CD8-positive, alpha-beta memory T cell (primary cell): ENCODE measurements around the gene KRTDAP. TPM values are rescaled to one million over a fixed set of nuclear protein-coding genes. Genes with fewer than 3 reads are reported as not detected.

Experiments used
- CTCF ChIA-PET: fragments of 350-600 bp; sonication (Branson Sonifier 250); formaldehyde crosslinking; loops from one replicate; lab custom pipeline; 2021; ENCODE audit warnings: antibody characterized with exemption; lab: Charles Lee
- POLR2A ChIA-PET: fragments of 350-600 bp; sonication (Branson Sonifier 250); formaldehyde crosslinking; loops from one replicate; lab custom pipeline; 2021; ENCODE audit warnings: antibody characterized with exemption; lab: Charles Lee
- DNase-seq, 5 donors: peaks; one replicate each; pipeline versions ENCODE4 v3.0.0 to v3.0.0-alpha.2; 2020 to 2022; ENCODE audit warnings: mixed read lengths in 1 of 5
- H3K27ac ChIP-seq: one replicate; pipeline ENCODE4 v1.7.0; 2013; ENCODE audit warnings: low read depth, mild to moderate bottlenecking, low read length, moderate library complexity
- H3K27me3 ChIP-seq: 2 replicates; pipeline ENCODE4 v1.7.0; 2013; ENCODE audit warnings: low read length, mild to moderate bottlenecking; ENCODE audit not compliant: insufficient read depth, poor library complexity, severe bottlenecking
- H3K36me3 ChIP-seq: 2 replicates; pipeline ENCODE4 v1.7.0; 2013; ENCODE audit warnings: mild to moderate bottlenecking, low read length, moderate library complexity; ENCODE audit not compliant: insufficient read depth
- H3K4me1 ChIP-seq: 2 replicates; pipeline ENCODE4 v1.7.0; 2013; ENCODE audit warnings: mild to moderate bottlenecking, low read length, moderate library complexity; ENCODE audit not compliant: insufficient read depth
- H3K4me3 ChIP-seq: 2 replicates; pipeline ENCODE4 v1.7.0; 2013; ENCODE audit warnings: mild to moderate bottlenecking, low read length
- H3K9me3 ChIP-seq: 2 replicates; pipeline ENCODE4 v1.7.0; 2013; ENCODE audit warnings: mild to moderate bottlenecking, low read length
- H3K27ac Mint-ChIP-seq, 8 donors: one replicate each; pipeline ENCODE4 v1.8.0; 2020 to 2021; ENCODE audit warnings: mixed read lengths in 8 of 8, mild to moderate bottlenecking in 6 of 8, inconsistent platforms in 3 of 8, moderate library complexity in 3 of 8
- H3K27me3 Mint-ChIP-seq, 2 donors: one replicate each; pipeline ENCODE4 v1.8.0; 2020 to 2021; ENCODE audit warnings: mixed read lengths in 2 of 2, mild to moderate bottlenecking in 1 of 2, moderate library complexity in 1 of 2
- H3K36me3 Mint-ChIP-seq, 3 donors: one replicate each; pipeline ENCODE4 v1.8.0; 2020 to 2021; ENCODE audit warnings: mixed read lengths in 3 of 3, inconsistent platforms in 1 of 3, mild to moderate bottlenecking in 1 of 3
- H3K4me1 Mint-ChIP-seq, 3 donors: one replicate each; pipeline ENCODE4 v1.8.0; 2020 to 2021; ENCODE audit warnings: mixed read lengths in 3 of 3, inconsistent platforms in 1 of 3, mild to moderate bottlenecking in 1 of 3
- H3K4me3 Mint-ChIP-seq, 7 donors: one replicate each; pipeline ENCODE4 v1.8.0; 2020 to 2021; ENCODE audit warnings: mixed read lengths in 7 of 7, mild to moderate bottlenecking in 6 of 7, moderate library complexity in 4 of 7, inconsistent platforms in 2 of 7
- H3K9me3 Mint-ChIP-seq, 5 donors: one replicate each; pipeline ENCODE4 v1.8.0; 2020 to 2022; ENCODE audit warnings: mixed read lengths in 5 of 5, mild to moderate bottlenecking in 3 of 5, moderate library complexity in 2 of 5, inconsistent platforms in 1 of 5
- polyA plus RNA-seq: library from polyadenylated mRNA; unstranded; fragments of 300-500 nt; fragmentation: Illumina TruSeq; gene quantifications from one replicate; pipeline ENCODE4 v1.2.3, GENCODE V29; 2021
- total RNA-seq, 2 experiments: library from RNA; stranded (reverse); gene quantifications; one replicate each; pipeline ENCODE4 v1.2.3, GENCODE V29; 2021

The KRTDAP gene
- total and polyA plus RNA-seq, 3 experiments from 2014 or later = not detected

GRCh38 chr19:35529241-35530218 is 39.3 kb upstream of the KRTDAP start:
- ChIA-PET POLR2A (no interaction called here), CTCF (interaction anchor here (1.6 kb wide), 1 partner anchor 34 kb away, joined by 3 read pairs; no protein-coding TSS in a partner anchor)
- H3K27me3 ChIP-seq = no peaks in the 10 kb centered on the region
- Mint-ChIP-seq H3K9me3 (peaks cover 0 to 2% (median 0%) of the 10 kb centered on the region in 5 donors), H3K36me3 (peaks cover 0 to 4% (median 0%) of the 10 kb centered on the region in 3 donors), H3K4me1 (peaks cover 9 to 13% (median 12%) of the 10 kb centered on the region in 3 donors), H3K27me3 (peaks cover 36 to 65% of the 10 kb centered on the region in 2 donors), H3K27ac (no peak overlapping the region), H3K4me3 (no peak overlapping the region)
- peaks cover 6% of the 10 kb centered on the region for H3K4me1 ChIP-seq
- no peaks in the 10 kb centered on the region for H3K9me3 ChIP-seq
- no peak overlapping the region for H3K4me3 ChIP-seq
- no peaks in the 10 kb centered on the region for H3K36me3 ChIP-seq
- H3K27ac ChIP-seq = no peak overlapping the region
- DNase-seq = no peak

- no peak within 1 kb of the TSS for H3K4me3 ChIP-seq
- ChIA-PET CTCF (interaction anchor here (1.6 kb wide), 1 partner anchor 33 kb away, joined by 3 read pairs; no protein-coding TSS in a partner anchor), POLR2A (no interaction called here)
- Mint-ChIP-seq H3K27me3 (peaks cover 32 to 64% of the 10 kb centered on the region in 2 donors), H3K4me1 (peaks cover 4 to 6% (median 4%) of the 10 kb centered on the region in 3 donors), H3K36me3 (peaks cover 0 to 4% (median 0%) of the 10 kb centered on the region in 3 donors), H3K27ac (no peak within 1 kb of the TSS), H3K4me3 (no peak within 1 kb of the TSS), H3K9me3 (peaks cover 0 to 2% (median 0%) of the 10 kb centered on the region in 5 donors)
- H3K27ac ChIP-seq = no peak within 1 kb of the TSS
- no peaks in the 10 kb centered on the region for H3K9me3 ChIP-seq
- H3K36me3 ChIP-seq = no peaks in the 10 kb centered on the region
- no peak for DNase-seq
- H3K4me1 ChIP-seq = peaks cover 2% of the 10 kb centered on the region
- no peaks in the 10 kb centered on the region for H3K27me3 ChIP-seq
These were observed 38.2 kb upstream of the KRTDAP start, which contains the start of gene SBSN for GRCh38 chr19:35528218-35529038. SBSN (minus strand) TSS chr19:35528311; CDS start chr19:35528281, 30 bp downstream.

GRCh38 chr19:35525873-35526272 is 35.6 kb upstream of the KRTDAP start:
- Mint-ChIP-seq H3K4me3 (no peak overlapping the region), H3K36me3 (no peaks in the 10 kb centered on the region), H3K9me3 (no peaks in the 10 kb centered on the region), H3K27me3 (peaks cover 23 to 48% of the 10 kb centered on the region in 2 donors), H3K27ac (no peak overlapping the region), H3K4me1 (no peaks in the 10 kb centered on the region)
- DNase-seq = no peak
- no peaks in the 10 kb centered on the region for H3K4me1 ChIP-seq
- ChIA-PET CTCF (no interaction called here), POLR2A (no interaction called here)
- H3K27ac ChIP-seq = no peak overlapping the region
- H3K36me3 ChIP-seq = no peaks in the 10 kb centered on the region
- H3K9me3 ChIP-seq = no peaks in the 10 kb centered on the region
- H3K4me3 ChIP-seq = no peak overlapping the region
- H3K27me3 ChIP-seq = no peaks in the 10 kb centered on the region

DNA sequence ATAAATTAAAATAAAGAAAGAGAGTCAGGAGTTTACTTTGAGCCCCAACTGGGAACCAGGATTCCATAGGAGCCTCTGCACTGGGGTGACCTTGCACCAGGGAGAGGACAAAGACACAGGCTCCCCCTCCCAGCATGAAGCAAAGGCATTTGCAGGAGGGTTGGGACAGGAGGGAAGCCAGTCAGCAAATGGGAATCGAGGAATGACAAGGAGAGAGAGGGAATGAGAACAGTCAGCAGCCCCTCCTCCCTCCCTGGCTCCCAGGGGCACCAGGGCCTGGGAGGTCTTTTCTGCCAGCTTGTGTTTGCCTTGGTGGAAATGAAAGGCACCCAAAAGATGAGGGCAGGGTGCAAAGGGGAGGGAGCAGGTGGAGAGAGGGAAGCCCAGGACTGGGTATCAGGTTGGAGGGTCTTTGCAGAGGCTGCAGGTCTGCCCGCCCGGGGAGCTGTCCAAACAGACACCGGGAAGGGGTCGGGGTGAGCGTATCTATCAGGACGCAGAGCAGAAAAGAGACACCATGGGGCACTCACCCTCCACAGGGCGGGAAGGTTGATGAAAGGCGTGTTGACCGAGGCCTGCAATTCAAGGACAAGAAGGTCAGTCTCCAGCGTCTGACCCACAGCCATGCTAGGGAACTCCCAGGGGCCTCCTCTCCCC is 34.0 kb upstream of the KRTDAP start:
- H3K27ac ChIP-seq = no peak overlapping the region
- H3K27me3 ChIP-seq = no peaks in the 10 kb centered on the region
- DNase-seq = no peak
- ChIA-PET POLR2A (no interaction called here), CTCF (no interaction called here)
- H3K36me3 ChIP-seq = no peaks in the 10 kb centered on the region
- no peak overlapping the region for H3K4me3 ChIP-seq
- Mint-ChIP-seq H3K36me3 (no peaks in the 10 kb centered on the region), H3K4me1 (no peaks in the 10 kb centered on the region), H3K27me3 (peaks cover 17 to 48% of the 10 kb centered on the region in 2 donors), H3K9me3 (no peaks in the 10 kb centered on the region), H3K4me3 (no peak overlapping the region), H3K27ac (no peak overlapping the region)
- no peaks in the 10 kb centered on the region for H3K9me3 ChIP-seq
- H3K4me1 ChIP-seq = no peaks in the 10 kb centered on the region

- ChIA-PET CTCF (no interaction called here), POLR2A (no interaction called here)
- H3K9me3 ChIP-seq = no peaks in the 10 kb centered on the region
- H3K27me3 Mint-ChIP-seq = peaks cover 8 to 37% of the 10 kb centered on the region in 2 donors
- H3K4me3 ChIP-seq = no peak overlapping the region
- no peaks in the 10 kb centered on the region for H3K4me1 ChIP-seq
- H3K4me3 Mint-ChIP-seq = no peak overlapping the region
- DNase-seq = no peak
- H3K27ac Mint-ChIP-seq = no peak overlapping the region
- no peaks in the 10 kb centered on the region for H3K27me3 ChIP-seq
- H3K27ac ChIP-seq = no peak overlapping the region
- H3K9me3 Mint-ChIP-seq = no peaks in the 10 kb centered on the region
- no peaks in the 10 kb centered on the region for H3K4me1 Mint-ChIP-seq
- H3K36me3 ChIP-seq = no peaks in the 10 kb centered on the region
- H3K36me3 Mint-ChIP-seq = no peaks in the 10 kb centered on the region
These were observed 32.6 kb upstream of the KRTDAP start for GRCh38 chr19:35522745-35523327.

- Mint-ChIP-seq H3K27me3 (peaks cover 1 to 27% of the 10 kb centered on the region in 2 donors), H3K36me3 (no peaks in the 10 kb centered on the region), H3K9me3 (no peaks in the 10 kb centered on the region), H3K4me1 (no peaks in the 10 kb centered on the region), H3K27ac (no peak overlapping the region), H3K4me3 (no peak overlapping the region)
- Histone ChIP-seq H3K4me3 (no peak overlapping the region), H3K36me3 (no peaks in the 10 kb centered on the region), H3K27me3 (no peaks in the 10 kb centered on the region), H3K4me1 (no peaks in the 10 kb centered on the region), H3K9me3 (no peaks in the 10 kb centered on the region), H3K27ac (no peak overlapping the region)
- ChIA-PET POLR2A (no interaction called here), CTCF (interaction anchor here (1.7 kb wide), 1 partner anchor 10 kb away, joined by 5 read pairs; no protein-coding TSS in a partner anchor)
- no peak for DNase-seq
These were observed 31.0 kb upstream of the KRTDAP start for GRCh38 chr19:35521124-35521743.

- H3K27ac ChIP-seq = no peak overlapping the region
- H3K4me3 Mint-ChIP-seq = no peak overlapping the region
- no peaks in the 10 kb centered on the region for H3K4me1 ChIP-seq
- ChIA-PET POLR2A (no interaction called here), CTCF (no interaction called here)
- H3K36me3 Mint-ChIP-seq = no peaks in the 10 kb centered on the region
- H3K9me3 Mint-ChIP-seq = no peaks in the 10 kb centered on the region
- H3K27me3 ChIP-seq = no peaks in the 10 kb centered on the region
- no peaks in the 10 kb centered on the region for H3K4me1 Mint-ChIP-seq
- no peaks in the 10 kb centered on the region for H3K9me3 ChIP-seq
- DNase-seq = no peak
- H3K27me3 Mint-ChIP-seq = peaks cover 1 to 13% of the 10 kb centered on the region in 2 donors
- H3K4me3 ChIP-seq = no peak overlapping the region
- no peak overlapping the region for H3K27ac Mint-ChIP-seq
- no peaks in the 10 kb centered on the region for H3K36me3 ChIP-seq
These were observed 29.0 kb upstream of the KRTDAP start for GRCh38 chr19:35519291-35519690.
